Activated CD8-positive, alpha-beta memory T cell treated with anti-CD3 and anti-CD28 coated beads, Interleukin-2, amount 50 U/mL, for 1 hour (primary cell): ENCODE data around the gene HHIPL1.

ENCODE experiments used
- DNase-seq: peaks from one replicate; pipeline ENCODE4 v3.0.0-alpha.2; 2020; ENCODE audit errors: extremely low read depth

HHIPL1 gene

GRCh38 chr14:99611646-99612045 is 33.3 kb upstream of the HHIPL1 start:
- no peak for DNase-seq

GRCh38 chr14:99612071-99612737 is 32.7 kb upstream of the HHIPL1 start:
- no peak for DNase-seq

- no peak for DNase-seq
These were observed 32.1 kb upstream of the HHIPL1 start for GRCh38 chr14:99612738-99613330.

- no peak for DNase-seq
These were observed 29.3 kb upstream of the HHIPL1 start for GRCh38 chr14:99615497-99616157.

GRCh38 chr14:99616832-99617800 is 27.8 kb upstream of the HHIPL1 start:
- DNase-seq = no peak

- no peak for DNase-seq
These were observed 24.8 kb upstream of the HHIPL1 start for GRCh38 chr14:99619835-99620834.

- no peak for DNase-seq
These were observed 23.0 kb upstream of the HHIPL1 start for GRCh38 chr14:99621948-99622347.

- no peak for DNase-seq
These were observed 20.9 kb upstream of the HHIPL1 start for GRCh38 chr14:99624024-99624423.

- DNase-seq = no peak
These were observed 20.0 kb upstream of the HHIPL1 start for GRCh38 chr14:99624971-99625370.

GRCh38 chr14:99625476-99625875 is 19.5 kb upstream of the HHIPL1 start:
- no peak for DNase-seq

- DNase-seq = no peak
These were observed 18.8 kb upstream of the HHIPL1 start for GRCh38 chr14:99626041-99626648.

- DNase-seq = no peak
These were observed 17.8 kb upstream of the HHIPL1 start for GRCh38 chr14:99627100-99627499.

GRCh38 chr14:99627510-99628381 is 17.2 kb upstream of the HHIPL1 start:
- no peak for DNase-seq

- no peak for DNase-seq
These were observed 15.9 kb upstream of the HHIPL1 start for GRCh38 chr14:99628887-99629618.

GRCh38 chr14:99630202-99630601 is 14.7 kb upstream of the HHIPL1 start:
- DNase-seq = no peak

GRCh38 chr14:99632410-99633035 is 12.4 kb upstream of the HHIPL1 start:
- no peak for DNase-seq

GRCh38 chr14:99633141-99633540 is 11.8 kb upstream of the HHIPL1 start:
- no peak for DNase-seq

- DNase-seq = no peak
These were observed 11.0 kb upstream of the HHIPL1 start for GRCh38 chr14:99633918-99634317.
